Measurements from ENCODE around the gene SLC5A10. TPM values are rescaled to one million over a fixed set of nuclear protein-coding genes. Genes with fewer than 3 reads are reported as not detected.

The SLC5A10 gene
- total RNA-seq, 1 donor from 2014 or later = not detected

- Histone ChIP-seq H3K27me3 (ENCODE audit: control insufficient read depth, insufficient read depth, low read length) (no peaks in the 10 kb centered on the region), H3K36me3 (ENCODE audit: control insufficient read depth, insufficient read depth, low read length) (no peaks in the 10 kb centered on the region), H3K4me3 (ENCODE audit: low read depth, low read length) (no peak overlapping the region)
- no peak for FAIRE-seq
- no peak for DNase-seq (ENCODE audit: low read depth)
- no peak for TF ChIP-seq CTCF (IDR thresholded peaks at IDR 0.05; ENCODE audit: insufficient read depth, low read length, severe bottlenecking)
These were observed 6.6 kb downstream of the SLC5A10 start for GRCh38 chr17:18958611-18959010.

GRCh38 chr17:18959071-18959844 lies 7.3 kb downstream of the SLC5A10 start:
- FAIRE-seq (no peak), DNase-seq (ENCODE audit: low read depth) (no peak)
- Histone ChIP-seq H3K4me3 (ENCODE audit: low read depth, low read length) (no peak overlapping the region), H3K27me3 (ENCODE audit: control insufficient read depth, insufficient read depth, low read length) (no peaks in the 10 kb centered on the region), H3K36me3 (ENCODE audit: control insufficient read depth, insufficient read depth, low read length) (no peaks in the 10 kb centered on the region)
- TF ChIP-seq CTCF (IDR thresholded peaks at IDR 0.05; ENCODE audit: insufficient read depth, low read length, severe bottlenecking) = no peak

DNA sequence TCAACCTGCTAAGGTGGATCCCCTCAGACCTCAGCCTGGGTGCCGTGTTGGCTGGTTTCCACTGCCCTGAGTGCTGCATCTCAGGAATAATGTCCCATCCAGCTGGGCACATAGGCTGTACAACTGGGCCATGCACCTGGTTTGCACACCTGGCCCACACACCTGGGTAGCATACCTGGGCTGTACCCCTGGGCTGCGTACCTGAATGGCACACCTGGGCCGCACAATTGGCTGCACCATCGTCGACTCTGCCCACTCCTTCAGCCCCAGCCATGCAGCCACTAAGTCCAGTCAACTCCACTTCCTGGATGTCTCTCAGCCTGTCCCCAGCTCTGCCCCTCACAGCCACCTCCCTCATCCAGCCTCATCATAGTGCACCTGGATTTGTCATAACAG lies 7.9 kb downstream of the SLC5A10 start:
- Histone ChIP-seq H3K4me3 (ENCODE audit: low read depth, low read length) (no peak overlapping the region), H3K27me3 (ENCODE audit: control insufficient read depth, insufficient read depth, low read length) (no peaks in the 10 kb centered on the region), H3K36me3 (ENCODE audit: control insufficient read depth, insufficient read depth, low read length) (no peaks in the 10 kb centered on the region)
- TF ChIP-seq CTCF (IDR thresholded peaks at IDR 0.05; ENCODE audit: insufficient read depth, low read length, severe bottlenecking) = no peak
- DNase-seq (ENCODE audit: low read depth) (no peak), FAIRE-seq (no peak)

- DNase-seq (ENCODE audit: low read depth) (no peak), FAIRE-seq (no peak)
- Histone ChIP-seq H3K27me3 (ENCODE audit: control insufficient read depth, insufficient read depth, low read length) (no peaks in the 10 kb centered on the region), H3K36me3 (ENCODE audit: control insufficient read depth, insufficient read depth, low read length) (no peaks in the 10 kb centered on the region), H3K4me3 (ENCODE audit: low read depth, low read length) (no peak overlapping the region)
- TF ChIP-seq CTCF (IDR thresholded peaks at IDR 0.05; ENCODE audit: insufficient read depth, low read length, severe bottlenecking) = no peak
These were observed 8.3 kb downstream of the SLC5A10 start for GRCh38 chr17:18960241-18960665.

GRCh38 chr17:18960803-18961511 lies 9.0 kb downstream of the SLC5A10 start:
- DNase-seq (ENCODE audit: low read depth) (peak; percentile 41), FAIRE-seq (no peak)
- no peaks in the 10 kb centered on the region for H3K27me3 ChIP-seq (ENCODE audit: control insufficient read depth, insufficient read depth, low read length)
- peak; percentile 97 for TF ChIP-seq CTCF (IDR thresholded peaks at IDR 0.05; ENCODE audit: insufficient read depth, low read length, severe bottlenecking)
- no peak overlapping the region for H3K4me3 ChIP-seq (ENCODE audit: low read depth, low read length)
- no peaks in the 10 kb centered on the region for H3K36me3 ChIP-seq (ENCODE audit: control insufficient read depth, insufficient read depth, low read length)
